Neural cell (in vitro differentiated cells): ENCODE measurements around the gene SACS.

Experiments
- EZH2 ChIP-seq: fragments of 200-600, 300-800 bp; shearing (Covaris generic), sonication (generic); IDR thresholded peaks from 2 replicates; pipeline ENCODE4 v1.6.1; 2014; ENCODE audit warnings: antibody characterized with exemption, low read length, borderline replicate concordance, mild to moderate bottlenecking; ENCODE audit not compliant: insufficient read depth, poor library complexity, severe bottlenecking
- MXI1 ChIP-seq: fragments of 450-650 bp; conservative IDR thresholded peaks from 2 replicates; pipeline ENCODE4 v1.6.1; 2014; ENCODE audit warnings: antibody characterized with exemption, mild to moderate bottlenecking; ENCODE audit not compliant: poor library complexity, severe bottlenecking
- TAF1 ChIP-seq: IDR thresholded peaks from 2 replicates; pipeline ENCODE4 v1.6.1; 2012; ENCODE audit warnings: low read depth
- TF ChIP-seq, protein P1 (sequence below): fragments of 450-650 bp; IDR thresholded peaks from 2 replicates; pipeline ENCODE4 v1.5.1; 2014; ENCODE audit warnings: antibody characterized with exemption, mild to moderate bottlenecking, moderate library complexity; ENCODE audit not compliant: poor library complexity, severe bottlenecking
- TF ChIP-seq, protein P2 (sequence below): IDR thresholded peaks from 2 replicates; pipeline ENCODE4 v1.6.1; 2012; ENCODE audit warnings: borderline replicate concordance

DNA sequence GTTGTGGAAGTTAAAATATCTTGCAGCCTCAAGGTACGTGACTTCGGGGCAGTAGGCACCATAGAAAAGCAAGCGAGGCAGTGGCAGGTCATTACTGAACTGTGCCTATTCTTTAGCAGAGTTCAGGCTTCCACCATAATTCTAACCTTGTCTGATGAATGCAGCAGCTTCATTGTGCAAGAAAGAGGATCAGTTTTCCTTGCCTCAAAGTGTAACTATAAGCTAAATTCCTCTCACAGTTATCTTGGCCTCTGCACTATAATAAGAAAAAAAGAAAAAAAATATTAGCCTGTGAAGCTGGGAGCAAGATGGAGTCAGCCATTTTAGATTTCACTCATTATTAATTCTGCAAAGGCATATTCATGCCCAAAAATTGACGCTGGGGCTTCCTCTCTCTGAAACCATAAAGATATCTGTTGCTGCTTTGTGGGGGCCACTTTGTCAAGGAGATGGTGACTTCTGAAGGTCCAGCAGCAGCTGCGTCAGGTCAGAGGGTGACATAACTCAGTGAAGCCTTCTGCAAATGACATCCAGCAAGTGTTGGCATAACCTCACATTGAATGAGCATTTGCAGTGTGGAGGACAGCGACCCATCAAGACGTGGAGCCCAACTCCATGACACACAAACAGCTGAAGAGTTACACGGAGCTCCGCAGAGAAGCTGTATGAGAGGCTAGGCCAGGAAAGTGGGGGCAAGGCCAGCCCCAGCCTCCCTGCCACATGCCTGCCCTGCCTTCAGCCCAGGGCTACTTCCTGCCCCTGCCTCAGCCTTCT lies 23.1 kb upstream of the SACS start:
- TF ChIP-seq, protein P1, sequence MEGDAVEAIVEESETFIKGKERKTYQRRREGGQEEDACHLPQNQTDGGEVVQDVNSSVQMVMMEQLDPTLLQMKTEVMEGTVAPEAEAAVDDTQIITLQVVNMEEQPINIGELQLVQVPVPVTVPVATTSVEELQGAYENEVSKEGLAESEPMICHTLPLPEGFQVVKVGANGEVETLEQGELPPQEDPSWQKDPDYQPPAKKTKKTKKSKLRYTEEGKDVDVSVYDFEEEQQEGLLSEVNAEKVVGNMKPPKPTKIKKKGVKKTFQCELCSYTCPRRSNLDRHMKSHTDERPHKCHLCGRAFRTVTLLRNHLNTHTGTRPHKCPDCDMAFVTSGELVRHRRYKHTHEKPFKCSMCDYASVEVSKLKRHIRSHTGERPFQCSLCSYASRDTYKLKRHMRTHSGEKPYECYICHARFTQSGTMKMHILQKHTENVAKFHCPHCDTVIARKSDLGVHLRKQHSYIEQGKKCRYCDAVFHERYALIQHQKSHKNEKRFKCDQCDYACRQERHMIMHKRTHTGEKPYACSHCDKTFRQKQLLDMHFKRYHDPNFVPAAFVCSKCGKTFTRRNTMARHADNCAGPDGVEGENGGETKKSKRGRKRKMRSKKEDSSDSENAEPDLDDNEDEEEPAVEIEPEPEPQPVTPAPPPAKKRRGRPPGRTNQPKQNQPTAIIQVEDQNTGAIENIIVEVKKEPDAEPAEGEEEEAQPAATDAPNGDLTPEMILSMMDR, result no peak
- TF ChIP-seq, protein P2, sequence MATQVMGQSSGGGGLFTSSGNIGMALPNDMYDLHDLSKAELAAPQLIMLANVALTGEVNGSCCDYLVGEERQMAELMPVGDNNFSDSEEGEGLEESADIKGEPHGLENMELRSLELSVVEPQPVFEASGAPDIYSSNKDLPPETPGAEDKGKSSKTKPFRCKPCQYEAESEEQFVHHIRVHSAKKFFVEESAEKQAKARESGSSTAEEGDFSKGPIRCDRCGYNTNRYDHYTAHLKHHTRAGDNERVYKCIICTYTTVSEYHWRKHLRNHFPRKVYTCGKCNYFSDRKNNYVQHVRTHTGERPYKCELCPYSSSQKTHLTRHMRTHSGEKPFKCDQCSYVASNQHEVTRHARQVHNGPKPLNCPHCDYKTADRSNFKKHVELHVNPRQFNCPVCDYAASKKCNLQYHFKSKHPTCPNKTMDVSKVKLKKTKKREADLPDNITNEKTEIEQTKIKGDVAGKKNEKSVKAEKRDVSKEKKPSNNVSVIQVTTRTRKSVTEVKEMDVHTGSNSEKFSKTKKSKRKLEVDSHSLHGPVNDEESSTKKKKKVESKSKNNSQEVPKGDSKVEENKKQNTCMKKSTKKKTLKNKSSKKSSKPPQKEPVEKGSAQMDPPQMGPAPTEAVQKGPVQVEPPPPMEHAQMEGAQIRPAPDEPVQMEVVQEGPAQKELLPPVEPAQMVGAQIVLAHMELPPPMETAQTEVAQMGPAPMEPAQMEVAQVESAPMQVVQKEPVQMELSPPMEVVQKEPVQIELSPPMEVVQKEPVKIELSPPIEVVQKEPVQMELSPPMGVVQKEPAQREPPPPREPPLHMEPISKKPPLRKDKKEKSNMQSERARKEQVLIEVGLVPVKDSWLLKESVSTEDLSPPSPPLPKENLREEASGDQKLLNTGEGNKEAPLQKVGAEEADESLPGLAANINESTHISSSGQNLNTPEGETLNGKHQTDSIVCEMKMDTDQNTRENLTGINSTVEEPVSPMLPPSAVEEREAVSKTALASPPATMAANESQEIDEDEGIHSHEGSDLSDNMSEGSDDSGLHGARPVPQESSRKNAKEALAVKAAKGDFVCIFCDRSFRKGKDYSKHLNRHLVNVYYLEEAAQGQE, result no peak
- TF ChIP-seq TAF1 (no peak), EZH2 (no peak), MXI1 (no peak)
